Breast epithelium (tissue), 4 donors: ENCODE measurements around the gene ANGPTL2. TPM values are rescaled to one million over a fixed set of nuclear protein-coding genes. Genes with fewer than 3 reads are reported as not detected.

ENCODE experiments used
- DNase-seq, 2 donors: peaks; one replicate each; pipeline ENCODE4 v3.0.0-alpha.2; 2019; ENCODE audit warnings: low spot score in 2 of 2
- H3K27ac ChIP-seq, 2 donors: fragments of 200-600 bp; sonication (generic) in 1 of 2; one replicate each; pipeline ENCODE4 v1.5.1; 2016 to 2019; ENCODE audit warnings: mild to moderate bottlenecking in 1 of 2
- H3K27me3 ChIP-seq, 2 donors: fragments of 200-600 bp; sonication (generic) in 1 of 2; one replicate each; pipeline versions ENCODE4 v1.5.1 to v1.6.0; 2017 to 2019; ENCODE audit warnings: control low read depth in 1 of 2, mild to moderate bottlenecking in 1 of 2
- H3K36me3 ChIP-seq: fragments of 200-600 bp; one replicate; pipeline ENCODE4 v1.5.1; 2019
- H3K4me1 ChIP-seq, 2 donors: fragments of 200-600 bp; sonication (generic); one replicate each; pipeline ENCODE4 v1.5.1; 2016 to 2019; ENCODE audit warnings: control low read depth in 1 of 2
- H3K4me3 ChIP-seq, 3 donors: fragments of 200-600 bp; sonication (generic); 1 replicate in 2 of 3; 2 replicates in 1 of 3; pipeline ENCODE4 v1.5.1; 2016 to 2019; ENCODE audit warnings: mild to moderate bottlenecking in 3 of 3, moderate library complexity in 2 of 3
- H3K9me3 ChIP-seq, 2 donors: fragments of 200-600 bp; sonication (generic) in 1 of 2; one replicate each; pipeline ENCODE4 v1.5.1; 2016 to 2019; ENCODE audit warnings: control low read depth in 1 of 2
- CTCF ChIP-seq, 3 donors: fragments of 450-650 bp; IDR thresholded peaks; one replicate each; pipeline ENCODE4 v1.5.1; 2016 to 2017; ENCODE audit warnings: antibody characterized with exemption in 3 of 3, mild to moderate bottlenecking in 3 of 3, moderate library complexity in 3 of 3
- POLR2A ChIP-seq: fragments of 450-650 bp; IDR thresholded peaks from one replicate; pipeline ENCODE4 v1.6.1; 2016; ENCODE audit warnings: antibody characterized with exemption, mild to moderate bottlenecking, moderate library complexity
- POLR2AphosphoS5 ChIP-seq, 3 donors: sonication (generic); formaldehyde crosslinking; IDR thresholded peaks; one replicate each; pipeline ENCODE4 v1.6.1; 2017; ENCODE audit warnings: antibody characterized with exemption in 3 of 3
- intact Hi-C: fragments of 100-400 bp; cut with DNase I; formaldehyde crosslinking; loops from one replicate; pipeline ENCODE4 v1.15.1; 2023; ENCODE audit warnings: low total_unique reads
- total RNA-seq, 3 donors: library from RNA; depleted of rRNA; stranded (reverse); fragments of >200 nt; gene quantifications; one replicate each; pipeline ENCODE4 v1.1.0, GENCODE V29; 2016

The ANGPTL2 gene
- total RNA-seq, 3 donors from 2014 or later = 30.9 to 61.8 (median 51.8) TPM

- Histone ChIP-seq H3K4me3 (no peak overlapping the region), H3K9me3 (no peaks in the 10 kb centered on the region), H3K27ac (peak overlapping the region; percentile 68 to 89), H3K36me3 (no peaks in the 10 kb centered on the region), H3K27me3 (no peaks in the 10 kb centered on the region), H3K4me1 (peaks cover 0 to 5% of the 10 kb centered on the region in 2 donors)
- no peak for DNase-seq
- intact Hi-C loops = loop anchor here (10.0 kb wide), 1 partner anchor 142 kb away; no protein-coding TSS in a partner anchor
- no peak for TF ChIP-seq POLR2AphosphoS5 (IDR thresholded peaks at IDR 0.05)
- TF ChIP-seq POLR2A = no peak
- no peak for TF ChIP-seq CTCF (IDR thresholded peaks at IDR 0.05)
Measured at GRCh38 chr9:127053057-127053821, 69.2 kb downstream of the ANGPTL2 start.

- no peak for TF ChIP-seq CTCF (IDR thresholded peaks at IDR 0.05)
- no peak for TF ChIP-seq POLR2AphosphoS5 (IDR thresholded peaks at IDR 0.05)
- TF ChIP-seq POLR2A = no peak
- Histone ChIP-seq H3K9me3 (no peaks in the 10 kb centered on the region), H3K27me3 (no peaks in the 10 kb centered on the region), H3K4me1 (peaks cover 0 to 5% of the 10 kb centered on the region in 2 donors), H3K36me3 (no peaks in the 10 kb centered on the region), H3K4me3 (no peak overlapping the region), H3K27ac (peak overlapping the region; percentile 16 to 78)
- intact Hi-C loops = loop anchor here (10.0 kb wide), 1 partner anchor 143 kb away; no protein-coding TSS in a partner anchor
- no peak for DNase-seq
Measured at GRCh38 chr9:127051881-127052595, 70.4 kb downstream of the ANGPTL2 start.

- intact Hi-C loops = loop anchor here (10.0 kb wide), 1 partner anchor 144 kb away; no protein-coding TSS in a partner anchor
- Histone ChIP-seq H3K9me3 (no peaks in the 10 kb centered on the region), H3K4me1 (peaks cover 0 to 2% of the 10 kb centered on the region in 2 donors), H3K27ac (peak overlapping the region in 1 of 2 donors; percentile 78), H3K27me3 (no peaks in the 10 kb centered on the region), H3K36me3 (no peaks in the 10 kb centered on the region), H3K4me3 (no peak overlapping the region)
- TF ChIP-seq POLR2A (no peak), CTCF (IDR thresholded peaks at IDR 0.05) (no peak), POLR2AphosphoS5 (IDR thresholded peaks at IDR 0.05) (no peak)
- no peak for DNase-seq
Measured at GRCh38 chr9:127050591-127051001, 71.8 kb downstream of the ANGPTL2 start.

GRCh38 chr9:127050152-127050551 lies 72.3 kb downstream of the ANGPTL2 start:
- Histone ChIP-seq H3K36me3 (no peaks in the 10 kb centered on the region), H3K27ac (peak overlapping the region in 1 of 2 donors; percentile 78), H3K9me3 (no peaks in the 10 kb centered on the region), H3K27me3 (no peaks in the 10 kb centered on the region), H3K4me3 (no peak overlapping the region), H3K4me1 (no peaks in the 10 kb centered on the region)
- intact Hi-C loops = loop anchor here (10.0 kb wide), 1 partner anchor 145 kb away; no protein-coding TSS in a partner anchor
- DNase-seq = no peak
- TF ChIP-seq POLR2A (no peak), POLR2AphosphoS5 (IDR thresholded peaks at IDR 0.05) (no peak), CTCF (IDR thresholded peaks at IDR 0.05) (no peak)

- Histone ChIP-seq H3K27me3 (no peaks in the 10 kb centered on the region), H3K4me1 (no peaks in the 10 kb centered on the region), H3K27ac (peak overlapping the region in 1 of 2 donors; percentile 78), H3K36me3 (no peaks in the 10 kb centered on the region), H3K4me3 (no peak overlapping the region), H3K9me3 (no peaks in the 10 kb centered on the region)
- no peak for DNase-seq
- TF ChIP-seq POLR2A (no peak), CTCF (IDR thresholded peaks at IDR 0.05) (no peak), POLR2AphosphoS5 (IDR thresholded peaks at IDR 0.05) (no peak)
- intact Hi-C loops = no loop called here
Measured at GRCh38 chr9:127049581-127049980, 72.9 kb downstream of the ANGPTL2 start.
